ENCODE measurements around the gene CCDC27. TPM values are rescaled to one million over a fixed set of nuclear protein-coding genes. Genes with fewer than 3 reads are reported as not detected.

Gene CCDC27
- total and polyA plus RNA-seq, 2 donors (not counting 1 experiment from before 2014, with no cell fraction given) = not detected

- Mint-ChIP-seq H3K9me3 (ENCODE audit: insufficient read depth) (no peaks in the 10 kb centered on the region), H3K27me3 (peaks cover 6% of the 10 kb centered on the region), H3K4me1 (peaks cover 23% of the 10 kb centered on the region), H3K27ac (no peak overlapping the region), H3K4me3 (peak overlapping the region; percentile 84)
- no peaks in the 10 kb centered on the region for H4K20me1 ChIP-seq (ENCODE audit: control insufficient read depth, insufficient read depth, low read length, poor library complexity, severe bottlenecking)
- ChIA-PET POLR2A (no interaction called here), CTCF (interaction anchor here (1.2 kb wide), 1 partner anchor 48 kb away, joined by 4 read pairs; no protein-coding TSS in a partner anchor)
- H3K4me3 ChIP-seq (ENCODE audit: control extremely low read depth in 1 of 5, extremely low read depth in 1 of 5, insufficient read depth in 1 of 5, low read depth in 2 of 5, low read length in 4 of 5) = peak overlapping the region in 4 of 5 experiments; percentile 53 to 75 (median 68)
- H3K4me1 ChIP-seq (ENCODE audit: control insufficient read depth in 2 of 2, insufficient read depth in 2 of 2, low read length in 2 of 2) = peaks cover 19 to 33% of the 10 kb centered on the region in 2 donors
- DNase-seq (peak; percentile 91), ATAC-seq (ENCODE audit: low read depth) (peak; percentile 89)
- peak overlapping the region; percentile 97 for H3K4me2 ChIP-seq (replicated peaks; ENCODE audit: low read depth, low read length, poor library complexity, severe bottlenecking)
- H2AFZ ChIP-seq (ENCODE audit: insufficient read depth, low read depth, low read length, poor library complexity, severe bottlenecking) = peak overlapping the region; percentile 85
- intact Hi-C loops (cut with micrococcal nuclease) = loop anchor here (1.0 to 2.0 kb wide), 5 partner anchors 24 to 241 kb away; partner anchors contain the start of genes CEP104, DFFB and LRRC47
- no peaks in the 10 kb centered on the region for H3K9me3 ChIP-seq (ENCODE audit: control extremely low read depth in 1 of 3, control insufficient read depth in 2 of 3, insufficient read depth in 1 of 3, low read length in 2 of 3)
- peak overlapping the region; percentile 74 for H3K9ac ChIP-seq (ENCODE audit: low read length)
- peak overlapping the region; percentile 33 to 55 for H3K27ac ChIP-seq (ENCODE audit: low read length in 2 of 2)
- no peaks in the 10 kb centered on the region for H3K27me3 ChIP-seq (replicated peaks in 1 of 4; ENCODE audit: control extremely low read depth in 1 of 4, control insufficient read depth in 3 of 4, insufficient read depth in 4 of 4, low read length in 3 of 4)
- under 1% methylated on average over 43 of the region's 61 CpGs for WGBS (ENCODE audit: insufficient coverage)
- no peaks in the 10 kb centered on the region for H3K79me2 ChIP-seq (ENCODE audit: control insufficient read depth, insufficient read depth, low read length)
- TF ChIP-seq CTCF (IDR thresholded peaks at IDR 0.05) (no peak), EZH2 (IDR thresholded peaks at IDR 0.05; ENCODE audit: borderline replicate concordance, insufficient read depth, low read depth, low read length, poor library complexity, severe bottlenecking) (no peak)
- H3K36me3 ChIP-seq (replicated peaks in 1 of 2; ENCODE audit: control extremely low read depth in 1 of 2, control insufficient read depth in 1 of 2, extremely low read depth in 1 of 2, insufficient read depth in 2 of 2, low read length in 1 of 2) = no peaks in the 10 kb centered on the region
Observed at GRCh38 chr1:3772027-3772714, 19.9 kb downstream of the CCDC27 start.
